Measurements from ENCODE around the gene GNAS. TPM values are rescaled to one million over a fixed set of nuclear protein-coding genes. Genes with fewer than 3 reads are reported as not detected.

GNAS gene
- total and polyA plus RNA-seq, 10 of the 15 experiments (the other 5 are each of a cell fraction or from before 2014, with no cell fraction given): 209 to 950 (median 394) TPM

DNA sequence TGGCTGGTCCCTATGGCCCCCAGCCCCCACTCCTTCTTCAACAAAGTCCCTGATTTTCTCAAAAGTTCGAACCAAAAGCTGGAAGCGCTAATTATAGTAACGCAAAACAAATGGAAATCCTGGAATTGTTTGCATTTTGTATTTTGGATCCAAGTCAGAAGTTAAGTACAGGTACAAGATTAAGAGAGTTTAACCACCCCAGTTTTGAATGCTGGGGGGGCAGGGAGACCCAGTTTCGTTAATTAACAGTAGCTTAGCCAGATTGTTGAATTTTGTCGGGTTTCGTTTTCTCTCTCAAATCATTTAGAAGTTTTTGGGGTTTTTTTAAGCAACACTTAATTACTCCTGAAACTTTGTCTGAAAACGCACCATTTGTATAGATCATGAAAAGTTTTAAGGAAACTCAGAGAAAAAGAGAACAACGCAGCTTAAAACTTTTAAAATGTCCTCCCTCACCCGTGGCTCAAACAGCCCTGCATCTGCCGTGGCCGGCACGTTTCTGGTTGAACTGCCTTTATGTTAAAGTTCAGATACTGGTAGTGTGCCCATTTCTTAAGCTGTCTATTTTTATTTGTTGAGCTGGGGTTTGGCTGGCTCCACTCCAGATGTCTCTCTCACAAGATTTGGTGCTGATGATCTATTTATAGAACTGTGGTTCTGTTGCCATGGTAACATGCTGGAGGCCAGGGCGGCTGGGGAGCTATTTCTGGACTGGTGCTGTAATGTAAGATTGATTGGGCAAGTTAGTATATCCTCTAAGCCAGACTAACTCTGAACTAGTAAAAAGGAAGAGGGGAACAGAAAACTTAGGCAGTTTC is 55.0 kb downstream of the GNAS start (continued):
- TF ChIP-seq POLR2AphosphoS2 (IDR thresholded peaks at IDR 0.05; ENCODE audit: low read depth, low read length): no peak
- TF ChIP-seq TCF12 (IDR thresholded peaks at IDR 0.05; ENCODE audit: low read depth, low read length): 0 out of 2 replicates have a peak, but pooled peaks have one; percentile 31
- TF ChIP-seq CHD1 (IDR thresholded peaks at IDR 0.05; ENCODE audit: low read depth, low read length): no peak
- TF ChIP-seq EP300 (IDR thresholded peaks at IDR 0.05; ENCODE audit: borderline replicate concordance in 1 of 2, control insufficient read depth in 1 of 2, low read depth in 2 of 2, low read length in 2 of 2): peak; percentile 57 to 85
- TF ChIP-seq SUZ12 (IDR thresholded peaks at IDR 0.05; ENCODE audit: unreplicated experiment): no peak
- TF ChIP-seq RAD51 (IDR thresholded peaks at IDR 0.05): peak; percentile 10; the same call in 1 of the 2 replicates
- peak; percentile 40; the same call in 1 of the 2 replicates for TF ChIP-seq JUNB (IDR thresholded peaks at IDR 0.05)
- TF ChIP-seq SMAD5 (IDR thresholded peaks at IDR 0.05; ENCODE audit: low read depth): no peak
- TF ChIP-seq TCF3 (IDR thresholded peaks at IDR 0.05; ENCODE audit: borderline replicate concordance, insufficient read depth, low read depth, low read length): peak; percentile 53; the same call in 1 of the 2 replicates
- TF ChIP-seq HDAC2 (IDR thresholded peaks at IDR 0.05): no peak
- TF ChIP-seq, protein P1, sequence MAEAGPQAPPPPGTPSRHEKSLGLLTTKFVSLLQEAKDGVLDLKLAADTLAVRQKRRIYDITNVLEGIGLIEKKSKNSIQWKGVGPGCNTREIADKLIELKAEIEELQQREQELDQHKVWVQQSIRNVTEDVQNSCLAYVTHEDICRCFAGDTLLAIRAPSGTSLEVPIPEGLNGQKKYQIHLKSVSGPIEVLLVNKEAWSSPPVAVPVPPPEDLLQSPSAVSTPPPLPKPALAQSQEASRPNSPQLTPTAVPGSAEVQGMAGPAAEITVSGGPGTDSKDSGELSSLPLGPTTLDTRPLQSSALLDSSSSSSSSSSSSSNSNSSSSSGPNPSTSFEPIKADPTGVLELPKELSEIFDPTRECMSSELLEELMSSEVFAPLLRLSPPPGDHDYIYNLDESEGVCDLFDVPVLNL (IDR thresholded peaks at IDR 0.05; ENCODE audit: low read depth, low read length): no peak
- TF ChIP-seq, protein P2, sequence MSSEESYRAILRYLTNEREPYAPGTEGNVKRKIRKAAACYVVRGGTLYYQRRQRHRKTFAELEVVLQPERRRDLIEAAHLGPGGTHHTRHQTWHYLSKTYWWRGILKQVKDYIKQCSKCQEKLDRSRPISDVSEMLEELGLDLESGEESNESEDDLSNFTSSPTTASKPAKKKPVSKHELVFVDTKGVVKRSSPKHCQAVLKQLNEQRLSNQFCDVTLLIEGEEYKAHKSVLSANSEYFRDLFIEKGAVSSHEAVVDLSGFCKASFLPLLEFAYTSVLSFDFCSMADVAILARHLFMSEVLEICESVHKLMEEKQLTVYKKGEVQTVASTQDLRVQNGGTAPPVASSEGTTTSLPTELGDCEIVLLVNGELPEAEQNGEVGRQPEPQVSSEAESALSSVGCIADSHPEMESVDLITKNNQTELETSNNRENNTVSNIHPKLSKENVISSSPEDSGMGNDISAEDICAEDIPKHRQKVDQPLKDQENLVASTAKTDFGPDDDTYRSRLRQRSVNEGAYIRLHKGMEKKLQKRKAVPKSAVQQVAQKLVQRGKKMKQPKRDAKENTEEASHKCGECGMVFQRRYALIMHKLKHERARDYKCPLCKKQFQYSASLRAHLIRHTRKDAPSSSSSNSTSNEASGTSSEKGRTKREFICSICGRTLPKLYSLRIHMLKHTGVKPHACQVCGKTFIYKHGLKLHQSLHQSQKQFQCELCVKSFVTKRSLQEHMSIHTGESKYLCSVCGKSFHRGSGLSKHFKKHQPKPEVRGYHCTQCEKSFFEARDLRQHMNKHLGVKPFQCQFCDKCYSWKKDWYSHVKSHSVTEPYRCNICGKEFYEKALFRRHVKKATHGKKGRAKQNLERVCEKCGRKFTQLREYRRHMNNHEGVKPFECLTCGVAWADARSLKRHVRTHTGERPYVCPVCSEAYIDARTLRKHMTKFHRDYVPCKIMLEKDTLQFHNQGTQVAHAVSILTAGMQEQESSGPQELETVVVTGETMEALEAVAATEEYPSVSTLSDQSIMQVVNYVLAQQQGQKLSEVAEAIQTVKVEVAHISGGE (CRISPR knock-in tag; IDR thresholded peaks at IDR 0.05): no peak
- no peak for TF ChIP-seq NR2C1 (IDR thresholded peaks at IDR 0.05)
- TF ChIP-seq TARDBP (IDR thresholded peaks at IDR 0.05; ENCODE audit: borderline replicate concordance): no peak
- no peak for TF ChIP-seq LARP7 (IDR thresholded peaks at IDR 0.05)
- TF ChIP-seq YBX1 (IDR thresholded peaks at IDR 0.05): no peak
- TF ChIP-seq, protein P3, sequence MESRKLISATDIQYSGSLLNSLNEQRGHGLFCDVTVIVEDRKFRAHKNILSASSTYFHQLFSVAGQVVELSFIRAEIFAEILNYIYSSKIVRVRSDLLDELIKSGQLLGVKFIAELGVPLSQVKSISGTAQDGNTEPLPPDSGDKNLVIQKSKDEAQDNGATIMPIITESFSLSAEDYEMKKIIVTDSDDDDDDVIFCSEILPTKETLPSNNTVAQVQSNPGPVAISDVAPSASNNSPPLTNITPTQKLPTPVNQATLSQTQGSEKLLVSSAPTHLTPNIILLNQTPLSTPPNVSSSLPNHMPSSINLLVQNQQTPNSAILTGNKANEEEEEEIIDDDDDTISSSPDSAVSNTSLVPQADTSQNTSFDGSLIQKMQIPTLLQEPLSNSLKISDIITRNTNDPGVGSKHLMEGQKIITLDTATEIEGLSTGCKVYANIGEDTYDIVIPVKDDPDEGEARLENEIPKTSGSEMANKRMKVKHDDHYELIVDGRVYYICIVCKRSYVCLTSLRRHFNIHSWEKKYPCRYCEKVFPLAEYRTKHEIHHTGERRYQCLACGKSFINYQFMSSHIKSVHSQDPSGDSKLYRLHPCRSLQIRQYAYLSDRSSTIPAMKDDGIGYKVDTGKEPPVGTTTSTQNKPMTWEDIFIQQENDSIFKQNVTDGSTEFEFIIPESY (IDR thresholded peaks at IDR 0.05): no peak
- TF ChIP-seq POLR2AphosphoS5 (IDR thresholded peaks at IDR 0.05; ENCODE audit: low read length): peak; percentile 81
- TF ChIP-seq MXI1 (IDR thresholded peaks at IDR 0.05; ENCODE audit: low read depth, low read length): peak; percentile 73; the same call in 1 of the 2 replicates
- no peak for TF ChIP-seq SIX5 (IDR thresholded peaks at IDR 0.05; ENCODE audit: low read depth, low read length, severe bottlenecking)
- TF ChIP-seq, protein P4, sequence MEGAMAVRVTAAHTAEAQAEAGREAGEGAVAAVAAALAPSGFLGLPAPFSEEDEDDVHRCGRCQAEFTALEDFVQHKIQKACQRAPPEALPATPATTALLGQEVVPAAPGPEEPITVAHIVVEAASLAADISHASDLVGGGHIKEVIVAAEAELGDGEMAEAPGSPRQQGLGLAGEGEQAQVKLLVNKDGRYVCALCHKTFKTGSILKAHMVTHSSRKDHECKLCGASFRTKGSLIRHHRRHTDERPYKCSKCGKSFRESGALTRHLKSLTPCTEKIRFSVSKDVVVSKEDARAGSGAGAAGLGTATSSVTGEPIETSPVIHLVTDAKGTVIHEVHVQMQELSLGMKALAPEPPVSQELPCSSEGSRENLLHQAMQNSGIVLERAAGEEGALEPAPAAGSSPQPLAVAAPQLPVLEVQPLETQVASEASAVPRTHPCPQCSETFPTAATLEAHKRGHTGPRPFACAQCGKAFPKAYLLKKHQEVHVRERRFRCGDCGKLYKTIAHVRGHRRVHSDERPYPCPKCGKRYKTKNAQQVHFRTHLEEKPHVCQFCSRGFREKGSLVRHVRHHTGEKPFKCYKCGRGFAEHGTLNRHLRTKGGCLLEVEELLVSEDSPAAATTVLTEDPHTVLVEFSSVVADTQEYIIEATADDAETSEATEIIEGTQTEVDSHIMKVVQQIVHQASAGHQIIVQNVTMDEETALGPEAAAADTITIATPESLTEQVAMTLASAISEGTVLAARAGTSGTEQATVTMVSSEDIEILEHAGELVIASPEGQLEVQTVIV (IDR thresholded peaks at IDR 0.05; ENCODE audit: borderline replicate concordance, partially characterized antibody): no peak
- no peak for TF ChIP-seq NFYB (IDR thresholded peaks at IDR 0.05; ENCODE audit: insufficient read depth, low read depth, low read length)
